ENCODE results near the gene PHF19. TPM values are rescaled to one million over a fixed set of nuclear protein-coding genes. Genes with fewer than 3 reads are reported as not detected.

The PHF19 gene
- total RNA-seq, 1 experiment from 2014 or later: 76.3 TPM

DNA sequence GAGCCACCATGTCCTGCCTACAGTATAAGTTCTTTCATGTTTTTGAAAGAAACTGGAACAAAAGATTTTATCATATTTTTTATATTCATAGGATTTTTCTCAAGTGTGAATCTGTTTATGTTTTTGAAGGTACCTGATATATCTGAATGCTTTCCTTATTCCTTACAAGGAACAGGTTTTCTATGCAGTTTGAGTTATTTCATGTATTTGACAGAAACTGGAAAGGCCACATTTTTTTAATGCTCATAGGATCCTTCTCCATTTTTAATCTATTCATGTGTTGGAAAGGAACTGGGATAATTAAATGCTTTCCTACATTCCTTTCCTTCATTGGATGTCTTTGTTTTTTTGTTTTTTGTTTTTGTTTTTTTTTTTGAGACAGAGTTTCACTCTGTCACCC is 68.1 kb downstream of the PHF19 start:
- intact Hi-C loops (cut with micrococcal nuclease; ENCODE audit: unreplicated experiment): no loop called here
- H3K4me1 ChIP-seq: no peaks in the 10 kb centered on the region
- Mint-ChIP-seq H3K27ac (ENCODE audit: unreplicated experiment) (no peak overlapping the region), H3K4me1 (ENCODE audit: low read depth, unreplicated experiment) (no peaks in the 10 kb centered on the region), H3K4me3 (ENCODE audit: unreplicated experiment) (no peak overlapping the region), H3K36me3 (ENCODE audit: insufficient read depth, unreplicated experiment) (peaks cover 5% of the 10 kb centered on the region), H3K27me3 (ENCODE audit: insufficient read depth, unreplicated experiment) (no peaks in the 10 kb centered on the region), H3K9me3 (ENCODE audit: unreplicated experiment) (peaks cover 56% of the 10 kb centered on the region)
- TF ChIP-seq, protein P1, sequence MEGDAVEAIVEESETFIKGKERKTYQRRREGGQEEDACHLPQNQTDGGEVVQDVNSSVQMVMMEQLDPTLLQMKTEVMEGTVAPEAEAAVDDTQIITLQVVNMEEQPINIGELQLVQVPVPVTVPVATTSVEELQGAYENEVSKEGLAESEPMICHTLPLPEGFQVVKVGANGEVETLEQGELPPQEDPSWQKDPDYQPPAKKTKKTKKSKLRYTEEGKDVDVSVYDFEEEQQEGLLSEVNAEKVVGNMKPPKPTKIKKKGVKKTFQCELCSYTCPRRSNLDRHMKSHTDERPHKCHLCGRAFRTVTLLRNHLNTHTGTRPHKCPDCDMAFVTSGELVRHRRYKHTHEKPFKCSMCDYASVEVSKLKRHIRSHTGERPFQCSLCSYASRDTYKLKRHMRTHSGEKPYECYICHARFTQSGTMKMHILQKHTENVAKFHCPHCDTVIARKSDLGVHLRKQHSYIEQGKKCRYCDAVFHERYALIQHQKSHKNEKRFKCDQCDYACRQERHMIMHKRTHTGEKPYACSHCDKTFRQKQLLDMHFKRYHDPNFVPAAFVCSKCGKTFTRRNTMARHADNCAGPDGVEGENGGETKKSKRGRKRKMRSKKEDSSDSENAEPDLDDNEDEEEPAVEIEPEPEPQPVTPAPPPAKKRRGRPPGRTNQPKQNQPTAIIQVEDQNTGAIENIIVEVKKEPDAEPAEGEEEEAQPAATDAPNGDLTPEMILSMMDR (IDR thresholded peaks at IDR 0.05; ENCODE audit: insufficient read depth in 1 of 2, low read depth in 1 of 2, low read length in 1 of 2, severe bottlenecking in 1 of 2, unreplicated experiment in 1 of 2): no peak
- no peaks in the 10 kb centered on the region for H3K27me3 ChIP-seq (replicated peaks; ENCODE audit: control insufficient read depth, insufficient read depth, low read length)
- H3K4me3 ChIP-seq (ENCODE audit: low read depth, low read length): no peak overlapping the region
- H3K9me3 ChIP-seq: peaks cover 17% of the 10 kb centered on the region
- CTCF ChIA-PET: no interaction called here
- BruUV-seq (replicated peaks): no TSS peak
- POLR2A ChIA-PET: no interaction called here
- no peak for DNase-seq
- H3K36me3 ChIP-seq (ENCODE audit: control insufficient read depth, insufficient read depth, low read length): no peaks in the 10 kb centered on the region

DNA sequence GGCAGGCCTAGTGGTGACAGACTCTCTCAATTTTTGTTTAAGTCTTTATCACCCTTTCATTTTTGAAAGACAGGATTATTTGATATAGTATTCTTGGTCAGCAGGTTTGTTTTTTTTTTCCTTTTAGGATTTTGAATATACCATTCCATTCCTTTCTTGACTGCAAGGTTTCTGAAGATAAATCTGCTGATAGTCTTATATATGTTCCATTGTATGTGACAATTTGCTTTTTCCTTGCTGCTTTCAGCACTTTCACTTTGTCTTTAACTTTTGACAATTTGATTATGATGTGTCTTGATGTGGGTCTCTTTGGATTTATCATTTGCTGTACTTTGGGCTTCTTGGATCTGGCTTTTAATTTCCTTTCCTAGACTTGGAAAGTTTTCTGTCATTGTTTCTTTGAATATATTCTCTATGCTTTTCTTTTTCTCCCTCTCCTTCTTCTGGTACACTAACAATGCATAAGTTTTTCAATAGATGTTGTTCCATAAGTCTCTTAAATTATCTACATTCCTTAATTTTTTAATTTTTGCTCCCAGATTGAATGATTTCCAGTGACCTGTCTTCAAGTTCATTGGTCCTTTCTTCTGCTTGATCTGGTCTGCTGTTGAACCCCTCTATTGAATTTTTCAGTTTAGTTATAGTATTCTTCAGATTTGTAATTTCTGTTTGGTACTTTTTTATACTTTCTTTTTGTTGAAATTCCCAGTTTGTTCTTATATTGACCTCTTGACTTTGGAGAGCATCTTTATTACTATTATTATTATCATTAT is 69.2 kb downstream of the PHF19 start:
- Mint-ChIP-seq H3K4me3 (ENCODE audit: unreplicated experiment) (no peak overlapping the region), H3K27me3 (ENCODE audit: insufficient read depth, unreplicated experiment) (no peaks in the 10 kb centered on the region), H3K36me3 (ENCODE audit: insufficient read depth, unreplicated experiment) (peaks cover 10% of the 10 kb centered on the region), H3K27ac (ENCODE audit: unreplicated experiment) (no peak overlapping the region), H3K4me1 (ENCODE audit: low read depth, unreplicated experiment) (no peaks in the 10 kb centered on the region), H3K9me3 (ENCODE audit: unreplicated experiment) (peaks cover 58% of the 10 kb centered on the region)
- Histone ChIP-seq H3K27me3 (replicated peaks; ENCODE audit: control insufficient read depth, insufficient read depth, low read length) (no peaks in the 10 kb centered on the region), H3K36me3 (ENCODE audit: control insufficient read depth, insufficient read depth, low read length) (no peaks in the 10 kb centered on the region), H3K9me3 (peaks cover 20% of the 10 kb centered on the region), H3K4me3 (ENCODE audit: low read depth, low read length) (no peak overlapping the region), H3K4me1 (no peaks in the 10 kb centered on the region)
- BruUV-seq (replicated peaks): no TSS peak
- no peak for DNase-seq
- intact Hi-C loops (cut with micrococcal nuclease; ENCODE audit: unreplicated experiment): no loop called here
- ChIA-PET POLR2A (no interaction called here), CTCF (no interaction called here)
- TF ChIP-seq, protein P1 (IDR thresholded peaks at IDR 0.05; ENCODE audit: insufficient read depth in 1 of 2, low read depth in 1 of 2, low read length in 1 of 2, severe bottlenecking in 1 of 2, unreplicated experiment in 1 of 2): no peak

Other genes starting within 250 kb of the PHF19 start
- gene MEGF9, start 162.7 kb downstream of the PHF19 start, total RNA-seq (2022): 2.8 and 2.9 TPM in 2 replicates
- 72.7 and 74.3 TPM in 2 replicates for gene FBXW2, start 83.8 kb downstream of the PHF19 start, total RNA-seq (2022)
- gene PSMD5, start 34.3 kb downstream of the PHF19 start, total RNA-seq (2022): 53.7 and 68.1 TPM in 2 replicates
- 1.1 and 1.3 TPM in 2 replicates for gene TRAF1, start 49.6 kb upstream of the PHF19 start, total RNA-seq (2022)
- gene C5, start 173.1 kb upstream of the PHF19 start, total RNA-seq (2022): 10.8 and 14.9 TPM in 2 replicates
- 12.0 and 14.9 TPM in 2 replicates for gene CNTRL, start 197.8 kb upstream of the PHF19 start, total RNA-seq (2022)

Data from Caco-2 (cell line).